HFF-Myc (cell line): ENCODE measurements around the gene CCDC63.

ENCODE experiments used
- DNase-seq: peaks from one replicate; pipeline ENCODE4 v3.0.0-alpha.2; 2011; ENCODE audit warnings: low read depth; ENCODE audit errors: extremely low read depth
- H3K4me3 ChIP-seq: replicated peaks from 2 replicates; pipeline ENCODE4 v1.5.1; 2011; ENCODE audit warnings: low read depth, mild to moderate bottlenecking, control low read depth, low read length
- TF ChIP-seq, protein P1 (sequence below): IDR thresholded peaks from 2 replicates; pipeline ENCODE4 v1.5.1; 2012; ENCODE audit warnings: mild to moderate bottlenecking, low read depth, low read length, control low read depth; ENCODE audit errors: missing control alignments

Gene CCDC63

DNA sequence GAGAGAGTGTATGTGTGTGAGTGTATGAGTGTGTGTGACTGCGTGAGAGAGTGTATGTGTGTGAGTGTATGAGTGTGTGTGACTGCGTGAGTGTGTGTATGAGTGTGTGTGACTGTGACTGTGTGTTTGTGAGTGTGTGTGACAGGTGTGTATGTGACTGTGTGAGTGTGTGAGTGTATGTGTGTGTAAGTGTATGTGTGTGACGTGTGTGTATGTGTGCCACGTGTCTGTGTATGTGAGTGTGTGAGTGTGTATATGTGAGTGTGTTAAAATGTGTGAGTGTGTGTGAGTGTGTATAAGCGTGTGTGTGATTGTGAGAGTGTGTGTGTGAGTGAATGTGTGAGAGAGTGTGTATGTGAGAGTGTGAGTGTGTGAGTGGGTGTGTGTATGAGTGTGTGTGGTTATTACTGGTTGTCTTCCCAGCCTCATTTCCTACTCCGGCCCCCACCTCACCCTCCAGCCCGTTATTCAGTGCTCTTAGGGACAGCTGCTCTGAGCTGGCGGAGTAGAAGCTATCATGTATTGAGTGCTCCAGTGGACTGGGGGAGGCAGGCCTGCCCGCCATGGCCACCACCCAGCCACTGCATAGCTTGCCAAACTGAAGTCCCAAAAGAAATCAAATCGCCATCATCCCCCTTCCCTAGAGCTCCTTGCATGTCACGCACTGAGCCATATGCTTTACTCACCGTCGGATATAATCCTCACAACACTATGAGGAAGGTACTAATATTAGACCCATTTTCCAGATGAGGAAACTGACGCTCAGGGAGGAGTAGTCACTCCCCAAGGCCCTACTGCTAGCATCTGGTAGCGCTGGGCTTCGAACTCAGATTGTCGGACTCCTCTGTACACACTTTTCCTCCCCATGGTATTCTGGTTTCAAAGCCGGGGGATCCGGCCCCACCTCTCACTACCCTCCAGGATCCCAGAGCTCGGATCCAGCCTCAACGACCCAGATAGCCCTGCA, 83.8 kb downstream of the CCDC63 start:
- TF ChIP-seq, protein P1, sequence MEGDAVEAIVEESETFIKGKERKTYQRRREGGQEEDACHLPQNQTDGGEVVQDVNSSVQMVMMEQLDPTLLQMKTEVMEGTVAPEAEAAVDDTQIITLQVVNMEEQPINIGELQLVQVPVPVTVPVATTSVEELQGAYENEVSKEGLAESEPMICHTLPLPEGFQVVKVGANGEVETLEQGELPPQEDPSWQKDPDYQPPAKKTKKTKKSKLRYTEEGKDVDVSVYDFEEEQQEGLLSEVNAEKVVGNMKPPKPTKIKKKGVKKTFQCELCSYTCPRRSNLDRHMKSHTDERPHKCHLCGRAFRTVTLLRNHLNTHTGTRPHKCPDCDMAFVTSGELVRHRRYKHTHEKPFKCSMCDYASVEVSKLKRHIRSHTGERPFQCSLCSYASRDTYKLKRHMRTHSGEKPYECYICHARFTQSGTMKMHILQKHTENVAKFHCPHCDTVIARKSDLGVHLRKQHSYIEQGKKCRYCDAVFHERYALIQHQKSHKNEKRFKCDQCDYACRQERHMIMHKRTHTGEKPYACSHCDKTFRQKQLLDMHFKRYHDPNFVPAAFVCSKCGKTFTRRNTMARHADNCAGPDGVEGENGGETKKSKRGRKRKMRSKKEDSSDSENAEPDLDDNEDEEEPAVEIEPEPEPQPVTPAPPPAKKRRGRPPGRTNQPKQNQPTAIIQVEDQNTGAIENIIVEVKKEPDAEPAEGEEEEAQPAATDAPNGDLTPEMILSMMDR: no peak
- no peak for DNase-seq
- no peak overlapping the region for H3K4me3 ChIP-seq

DNA sequence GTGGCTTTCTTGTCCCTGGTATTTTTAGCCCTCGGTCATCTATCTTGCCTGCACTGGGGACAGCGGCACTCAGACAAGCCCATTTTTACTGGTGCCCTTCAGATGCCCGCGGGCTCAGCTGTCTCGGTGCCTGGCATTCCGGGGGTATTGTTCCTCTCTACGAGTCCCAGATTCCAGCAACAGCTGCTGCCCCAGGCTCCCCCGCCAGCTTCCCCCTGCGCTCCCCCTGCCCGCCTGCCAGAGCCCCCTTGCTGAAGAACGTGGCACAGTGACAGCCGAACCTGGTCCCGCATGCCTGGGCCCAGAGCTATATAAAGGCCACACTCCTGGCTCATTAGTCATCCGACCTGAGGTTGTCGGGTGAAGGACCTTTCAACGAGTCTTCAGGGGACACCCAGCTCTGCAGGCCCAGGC, 84.5 kb downstream of the CCDC63 start:
- no peak overlapping the region for H3K4me3 ChIP-seq
- TF ChIP-seq, protein P1: no peak
- no peak for DNase-seq

GRCh38 chr12:110932046-110932445, 85.3 kb downstream of the CCDC63 start:
- DNase-seq: no peak
- TF ChIP-seq, protein P1: peak; percentile 42

GRCh38 chr12:110933326-110933974, 86.7 kb downstream of the CCDC63 start:
- no peak overlapping the region for H3K4me3 ChIP-seq
- TF ChIP-seq, protein P1: no peak
- DNase-seq: no peak

More at GRCh38 chr12:110932046-110932445, 85.3 kb downstream of the CCDC63 start:
- H3K4me3 ChIP-seq: no peak overlapping the region

DNA sequence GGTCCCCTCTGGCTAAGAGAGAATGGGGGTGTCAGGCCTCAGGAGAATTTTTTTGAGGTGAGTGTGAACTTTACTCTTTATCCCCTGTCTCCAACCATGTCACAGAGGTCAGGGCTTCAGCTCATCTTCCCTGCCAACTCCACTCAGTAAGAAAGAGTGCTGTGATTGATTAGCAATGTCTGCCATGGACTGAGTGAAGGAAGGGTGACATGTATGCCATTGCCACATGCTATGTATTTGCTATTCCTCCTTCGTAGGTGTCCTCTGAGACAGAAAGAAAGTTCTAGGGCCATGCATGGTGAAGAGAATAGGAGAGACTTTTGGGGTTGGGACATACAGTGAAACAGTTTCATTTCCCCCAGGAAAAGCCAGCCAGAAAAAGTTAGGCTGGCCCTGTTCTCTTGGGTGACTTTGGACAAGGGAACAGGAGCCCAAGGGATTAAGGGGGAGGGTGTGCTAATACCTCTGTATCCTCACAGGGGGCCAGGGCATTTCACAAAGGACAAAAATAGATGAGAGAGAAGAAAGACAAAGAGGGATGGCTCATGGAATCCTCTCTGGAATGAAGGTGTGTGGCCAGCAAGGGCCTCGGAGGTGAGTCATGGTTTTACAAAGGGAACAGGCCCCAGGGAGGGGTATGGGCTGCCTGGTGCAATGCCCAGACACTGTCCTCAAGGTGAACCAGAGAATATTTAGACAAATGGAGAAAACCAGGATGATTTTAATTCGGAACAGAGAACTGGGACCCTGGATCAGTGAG, 87.5 kb downstream of the CCDC63 start:
- TF ChIP-seq, protein P1: no peak
- no peak for DNase-seq
- H3K4me3 ChIP-seq: no peak overlapping the region

DNA sequence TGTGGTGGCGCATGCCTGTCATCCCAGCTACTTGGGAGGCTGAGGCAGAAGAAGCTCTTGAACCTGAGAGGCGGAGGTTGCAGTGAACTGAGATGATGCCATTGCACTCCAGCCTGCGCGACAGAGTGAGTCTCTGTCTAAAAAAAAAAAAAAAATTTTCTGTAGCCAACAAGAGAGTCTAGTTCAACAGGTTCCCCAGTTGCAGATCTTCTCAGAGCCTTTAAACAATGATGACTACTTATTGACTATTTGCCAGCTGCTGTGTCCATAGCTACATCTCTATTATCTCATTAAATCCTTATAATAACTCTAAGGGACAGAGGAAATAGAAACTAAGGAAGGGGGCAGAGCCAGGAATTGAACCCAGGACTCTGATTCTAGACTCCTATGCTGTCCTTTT, 88.8 kb downstream of the CCDC63 start:
- DNase-seq: no peak
- TF ChIP-seq, protein P1: no peak
- H3K4me3 ChIP-seq: no peak overlapping the region
